Muscle layer of duodenum (tissue), 2 donors: ENCODE data around the gene AMPD3.
A peak's percentile ranks its signal among the peaks of the same experiment; 100 is the strongest.

Experiments
- H3K27ac ChIP-seq: one replicate; pipeline ENCODE4 v1.7.0; 2013; ENCODE audit warnings: mild to moderate bottlenecking, low read length
- H3K27me3 ChIP-seq: one replicate; pipeline ENCODE4 v1.7.0; 2013; ENCODE audit warnings: low read depth, mild to moderate bottlenecking, control low read depth, low read length
- H3K36me3 ChIP-seq, 2 donors: one replicate each; pipeline ENCODE4 v1.7.0; 2013; ENCODE audit warnings: low read length in 2 of 2, control low read depth in 1 of 2, mild to moderate bottlenecking in 1 of 2; ENCODE audit not compliant: insufficient read depth in 2 of 2, control insufficient read depth in 1 of 2
- H3K4me1 ChIP-seq, 2 donors: one replicate each; pipeline ENCODE4 v1.7.0; 2013; ENCODE audit warnings: low read length in 2 of 2, mild to moderate bottlenecking in 2 of 2, control low read depth in 1 of 2, moderate library complexity in 1 of 2; ENCODE audit not compliant: insufficient read depth in 2 of 2, control insufficient read depth in 1 of 2
- H3K4me3 ChIP-seq, 2 donors: one replicate each; pipeline ENCODE4 v1.7.0; 2013; ENCODE audit warnings: low read length in 2 of 2, low read depth in 1 of 2, mild to moderate bottlenecking in 1 of 2
- H3K9me3 ChIP-seq, 2 donors: one replicate each; pipeline ENCODE4 v1.7.0; 2013; ENCODE audit warnings: low read length in 2 of 2, control low read depth in 1 of 2, mild to moderate bottlenecking in 1 of 2; ENCODE audit not compliant: control insufficient read depth in 1 of 2
- donor health status: healthy.

Gene AMPD3

DNA sequence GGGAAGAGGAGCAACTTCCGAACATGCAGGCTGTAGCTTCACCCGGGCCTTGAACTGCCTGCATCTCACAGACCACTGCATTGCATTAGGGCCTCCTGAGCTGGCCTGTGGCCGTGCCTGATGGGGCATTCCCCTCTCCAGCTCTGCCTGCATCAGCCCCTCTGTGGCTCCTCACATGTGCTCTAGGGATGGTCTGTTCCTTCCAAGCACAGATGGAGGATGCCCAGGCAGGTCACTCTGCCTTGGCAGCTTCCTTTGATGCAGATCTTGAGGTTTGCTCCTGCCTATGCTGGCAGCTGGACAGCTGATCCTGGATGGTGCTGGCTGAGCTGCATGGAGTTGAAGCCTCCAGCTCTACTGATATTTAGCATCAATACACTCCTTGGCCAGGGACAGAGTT lies 28.5 kb downstream of the AMPD3 start:
- peaks cover 0 to 5% of the 10 kb centered on the region in 2 donors for H3K36me3 ChIP-seq
- no peak overlapping the region for H3K4me3 ChIP-seq

DNA sequence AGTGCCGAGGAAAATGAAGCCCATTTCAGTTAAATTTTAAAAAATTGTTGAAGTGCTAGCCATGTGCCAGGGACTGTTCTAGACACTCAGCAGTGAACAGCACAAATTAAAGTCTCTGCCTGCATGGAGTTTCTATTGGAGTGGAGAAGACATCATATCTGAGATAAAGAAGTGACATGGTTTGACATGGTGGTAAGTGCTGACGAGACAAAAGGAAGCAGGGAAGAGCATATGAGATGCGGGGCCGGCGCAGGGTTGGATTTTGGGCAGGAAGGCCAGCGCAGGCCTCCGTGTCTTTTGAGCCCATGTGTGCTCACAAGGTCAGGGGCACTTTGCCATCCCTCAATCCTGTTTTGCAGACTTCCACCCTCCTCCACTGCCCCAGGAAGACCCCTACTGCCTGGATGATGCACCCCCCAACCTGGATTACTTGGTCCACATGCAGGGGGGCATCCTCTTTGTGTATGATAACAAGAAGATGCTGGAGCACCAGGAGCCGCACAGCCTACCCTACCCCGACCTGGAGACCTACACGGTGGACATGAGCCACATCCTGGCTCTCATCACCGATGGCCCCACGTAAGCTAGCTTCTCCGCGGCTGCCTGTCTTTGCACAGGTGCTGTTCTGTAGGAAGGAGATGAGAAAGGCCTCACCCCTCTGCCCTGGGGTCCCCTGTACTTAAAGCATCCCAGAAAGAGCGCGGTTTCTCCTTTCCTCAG lies 29.6 kb downstream of the AMPD3 start:
- Histone ChIP-seq H3K36me3 (peaks cover 0 to 5% of the 10 kb centered on the region in 2 donors), H3K27me3 (no peaks in the 10 kb centered on the region)

More for the DNA sequence above, 28.5 kb downstream of the AMPD3 start:
- H3K4me1 ChIP-seq, result no peaks in the 10 kb centered on the region
- H3K9me3 ChIP-seq, result no peaks in the 10 kb centered on the region
- no peak overlapping the region for H3K27ac ChIP-seq
- no peaks in the 10 kb centered on the region for H3K27me3 ChIP-seq

DNA sequence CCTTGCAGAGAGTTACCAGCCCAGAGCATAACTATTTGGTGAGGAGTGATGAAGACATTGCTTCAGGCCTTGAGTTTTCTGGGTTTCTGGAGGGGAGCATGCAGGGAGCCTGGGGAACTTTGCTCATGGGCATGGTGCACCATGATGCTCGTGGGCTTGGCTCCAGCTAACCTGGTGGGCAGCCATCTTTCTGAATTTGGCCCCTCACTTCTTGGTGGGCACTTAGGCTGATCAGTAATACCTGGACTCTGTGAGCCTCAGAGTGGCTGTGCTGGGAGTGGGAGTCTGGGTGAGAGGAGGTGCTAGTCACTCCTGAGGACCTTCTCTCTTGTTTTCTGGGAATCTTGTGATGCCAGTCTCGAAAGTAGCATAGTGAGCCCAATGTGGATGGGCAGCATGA lies 30.6 kb downstream of the AMPD3 start:
- H3K27ac ChIP-seq, result no peak overlapping the region
- H3K36me3 ChIP-seq, result peaks cover 0 to 5% of the 10 kb centered on the region in 2 donors

More for the DNA sequence above, 29.6 kb downstream of the AMPD3 start:
- Histone ChIP-seq H3K27ac (no peak overlapping the region), H3K9me3 (no peaks in the 10 kb centered on the region), H3K4me1 (no peaks in the 10 kb centered on the region), H3K4me3 (no peak overlapping the region)

DNA sequence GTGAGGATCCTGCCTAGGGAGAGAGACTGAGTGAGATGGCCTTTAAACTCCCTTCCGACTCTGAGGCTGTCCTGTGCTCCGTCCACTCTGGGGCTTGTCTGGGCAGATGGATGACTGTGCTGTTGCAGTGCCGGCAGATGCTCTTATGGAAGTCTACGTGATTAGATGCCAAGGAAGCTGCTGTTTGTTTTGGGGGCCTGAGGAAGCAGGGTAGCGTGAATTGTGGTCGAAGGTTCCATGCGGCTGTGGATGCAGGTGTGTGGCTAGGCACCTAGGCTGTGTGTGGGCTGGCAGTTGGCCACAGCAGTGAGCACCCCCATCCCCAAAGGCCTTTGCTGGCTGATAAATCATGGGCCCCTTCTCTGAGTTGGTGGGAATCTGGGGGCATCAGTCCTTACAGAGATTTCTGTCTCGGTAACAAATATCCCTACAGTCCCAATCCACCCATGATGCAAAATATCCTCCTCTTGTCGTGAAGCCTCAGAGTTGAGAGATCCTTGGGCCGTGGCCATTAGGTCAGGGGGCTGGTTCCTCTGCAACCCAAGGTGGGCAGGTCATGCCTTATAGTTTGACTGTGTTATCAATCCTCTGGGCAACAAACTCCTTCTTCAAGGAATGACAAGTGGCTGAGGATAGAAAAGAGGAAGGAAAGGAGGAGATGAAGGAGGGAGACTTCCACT lies 31.2 kb downstream of the AMPD3 start:
- Histone ChIP-seq H3K27ac (no peak overlapping the region), H3K27me3 (no peaks in the 10 kb centered on the region), H3K9me3 (no peaks in the 10 kb centered on the region), H3K4me3 (no peak overlapping the region), H3K4me1 (no peaks in the 10 kb centered on the region), H3K36me3 (peaks cover 0 to 5% of the 10 kb centered on the region in 2 donors)

More for the DNA sequence above, 30.6 kb downstream of the AMPD3 start:
- H3K4me1 ChIP-seq, result no peaks in the 10 kb centered on the region
- H3K9me3 ChIP-seq, result no peaks in the 10 kb centered on the region
- H3K4me3 ChIP-seq, result no peak overlapping the region
- no peaks in the 10 kb centered on the region for H3K27me3 ChIP-seq

DNA sequence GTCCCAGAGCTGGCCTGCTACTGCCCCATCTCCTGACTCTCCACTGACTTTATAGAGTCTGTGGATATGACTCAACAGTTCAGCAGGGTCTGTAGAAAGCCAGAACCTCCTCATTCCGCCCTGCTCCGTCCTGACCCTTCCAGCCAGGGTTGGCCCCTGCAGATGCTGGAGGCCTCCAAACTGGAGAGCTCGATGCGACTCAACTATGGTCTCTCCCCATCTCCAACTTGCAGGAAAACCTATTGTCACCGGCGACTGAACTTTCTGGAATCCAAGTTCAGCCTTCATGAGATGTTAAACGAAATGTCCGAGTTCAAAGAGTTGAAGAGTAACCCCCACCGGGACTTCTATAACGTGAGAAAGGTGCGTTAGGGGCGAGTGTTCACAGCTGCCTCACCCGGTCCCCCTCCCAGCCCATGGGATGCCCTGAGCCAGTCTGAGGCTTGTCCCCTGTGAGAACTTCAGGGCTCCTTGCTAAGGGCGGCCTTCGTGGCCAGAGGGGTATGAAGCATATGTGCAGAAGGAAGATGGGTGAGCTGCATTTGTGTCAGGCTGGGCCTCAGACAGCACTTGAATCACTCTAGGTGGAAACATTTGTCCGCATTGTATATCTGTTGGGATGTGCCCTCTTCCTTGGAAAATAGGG lies 32.1 kb downstream of the AMPD3 start:
- Histone ChIP-seq H3K27ac (no peak overlapping the region), H3K9me3 (no peaks in the 10 kb centered on the region), H3K36me3 (peaks cover 0 to 5% of the 10 kb centered on the region in 2 donors), H3K4me1 (no peaks in the 10 kb centered on the region), H3K27me3 (no peaks in the 10 kb centered on the region), H3K4me3 (no peak overlapping the region)

DNA sequence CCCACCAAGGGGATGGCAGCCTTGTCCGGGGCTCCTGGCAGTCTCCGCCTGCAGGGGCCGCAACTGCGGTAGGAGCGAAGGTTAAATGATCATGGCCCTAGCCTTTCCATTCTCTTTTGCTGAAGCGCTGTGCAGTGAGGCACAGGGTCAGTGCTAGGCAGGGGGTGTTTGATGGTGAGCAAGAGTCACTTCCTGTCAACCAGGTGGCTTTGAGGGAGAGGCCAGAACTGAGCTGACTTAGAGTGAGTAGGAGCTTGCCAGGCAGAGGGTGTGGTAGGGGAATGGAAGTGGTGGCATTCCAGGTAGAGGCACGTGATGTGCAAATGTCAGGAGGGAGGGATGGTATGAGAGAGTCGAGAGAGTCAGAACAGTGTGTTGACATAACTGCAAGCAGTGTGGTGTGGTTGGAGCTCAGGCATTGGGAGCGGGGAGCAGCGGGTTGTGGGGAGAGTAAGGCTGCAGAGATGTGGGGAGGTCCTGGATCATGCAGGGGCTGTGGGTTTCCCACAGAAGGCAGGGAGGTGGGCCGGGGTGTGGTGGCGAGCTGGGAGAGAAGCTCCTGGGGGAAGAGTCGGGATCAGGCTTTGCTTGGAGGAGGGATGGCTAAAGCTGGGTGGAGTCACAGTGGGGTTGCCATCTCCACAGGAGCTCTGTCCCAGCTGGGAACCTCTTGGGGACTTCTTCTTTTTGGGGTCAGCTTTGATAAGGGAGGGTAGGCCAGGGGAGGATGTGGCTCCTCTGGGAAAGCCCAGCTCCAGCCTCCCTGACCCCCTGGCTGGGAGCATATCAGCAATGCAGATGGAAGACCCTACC lies 33.3 kb downstream of the AMPD3 start:
- H3K27me3 ChIP-seq, result no peaks in the 10 kb centered on the region
- peaks cover 3 to 8% of the 10 kb centered on the region in 2 donors for H3K36me3 ChIP-seq
- no peak overlapping the region for H3K27ac ChIP-seq
- H3K4me3 ChIP-seq, result no peak overlapping the region
- no peaks in the 10 kb centered on the region for H3K4me1 ChIP-seq
- H3K9me3 ChIP-seq, result no peaks in the 10 kb centered on the region

DNA sequence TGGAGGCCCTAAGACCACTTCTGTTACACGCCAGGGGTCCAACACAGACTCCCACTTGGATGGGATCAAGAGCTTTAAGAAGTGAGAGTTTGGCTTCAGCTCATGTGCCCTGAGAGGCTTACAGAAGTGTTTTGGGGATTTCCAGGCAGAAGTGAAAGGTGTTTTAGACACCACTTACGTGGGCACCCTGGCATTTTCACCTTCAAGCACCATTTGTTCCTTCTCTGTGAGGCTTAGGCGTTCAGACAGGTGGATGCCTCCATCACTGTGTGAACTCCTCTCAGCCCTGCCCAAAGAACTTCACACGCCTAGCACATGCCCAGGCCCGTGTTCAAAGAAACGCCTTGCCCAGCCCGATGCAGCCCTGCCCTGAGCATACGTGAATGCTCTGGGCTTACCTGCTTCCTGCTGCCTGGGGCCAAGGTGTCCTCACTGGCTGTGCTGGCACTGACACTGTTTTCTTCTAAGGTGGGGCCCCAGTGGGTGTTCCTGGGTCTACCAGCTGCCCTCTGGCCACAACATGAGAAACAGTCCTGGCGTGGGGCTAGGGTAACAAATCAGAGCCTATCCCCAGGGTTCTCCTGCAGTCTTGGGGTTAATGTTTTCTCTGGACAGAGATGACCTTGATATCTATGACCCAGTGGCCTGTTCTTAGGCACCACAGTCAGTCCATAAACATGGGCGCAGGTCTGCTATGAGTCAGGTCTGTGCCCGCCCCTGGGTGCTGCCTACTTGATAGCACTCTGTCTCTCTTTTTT lies 34.0 kb downstream of the AMPD3 start:
- no peak overlapping the region for H3K4me3 ChIP-seq
- H3K9me3 ChIP-seq, result no peaks in the 10 kb centered on the region
- H3K4me1 ChIP-seq, result no peaks in the 10 kb centered on the region
- no peak overlapping the region for H3K27ac ChIP-seq
- H3K36me3 ChIP-seq, result peaks cover 3 to 8% of the 10 kb centered on the region in 2 donors
- no peaks in the 10 kb centered on the region for H3K27me3 ChIP-seq

DNA sequence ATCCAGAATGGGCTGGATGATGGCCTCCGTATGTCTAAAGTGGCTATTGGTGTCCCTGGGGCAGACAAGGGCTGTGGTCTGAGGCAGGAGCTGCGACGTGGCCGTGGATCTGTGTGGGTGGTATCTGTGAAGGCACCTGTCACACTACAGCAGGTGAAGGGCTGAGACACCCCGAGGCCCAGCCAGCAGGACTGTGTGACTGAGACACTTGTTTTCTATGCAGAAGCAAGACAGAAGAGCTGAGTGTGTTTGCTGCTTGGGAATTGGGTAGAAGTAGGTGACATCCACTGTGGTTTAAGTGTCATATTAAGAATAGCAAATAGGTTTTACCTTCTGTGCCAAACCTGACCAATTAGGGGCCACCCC lies 35.0 kb downstream of the AMPD3 start:
- H3K4me3 ChIP-seq, result no peak overlapping the region
- H3K36me3 ChIP-seq, result peaks cover 8 to 10% of the 10 kb centered on the region in 2 donors
- H3K27ac ChIP-seq, result peak overlapping the region; percentile 10
- no peaks in the 10 kb centered on the region for H3K27me3 ChIP-seq
- H3K9me3 ChIP-seq, result no peaks in the 10 kb centered on the region
- no peaks in the 10 kb centered on the region for H3K4me1 ChIP-seq

DNA sequence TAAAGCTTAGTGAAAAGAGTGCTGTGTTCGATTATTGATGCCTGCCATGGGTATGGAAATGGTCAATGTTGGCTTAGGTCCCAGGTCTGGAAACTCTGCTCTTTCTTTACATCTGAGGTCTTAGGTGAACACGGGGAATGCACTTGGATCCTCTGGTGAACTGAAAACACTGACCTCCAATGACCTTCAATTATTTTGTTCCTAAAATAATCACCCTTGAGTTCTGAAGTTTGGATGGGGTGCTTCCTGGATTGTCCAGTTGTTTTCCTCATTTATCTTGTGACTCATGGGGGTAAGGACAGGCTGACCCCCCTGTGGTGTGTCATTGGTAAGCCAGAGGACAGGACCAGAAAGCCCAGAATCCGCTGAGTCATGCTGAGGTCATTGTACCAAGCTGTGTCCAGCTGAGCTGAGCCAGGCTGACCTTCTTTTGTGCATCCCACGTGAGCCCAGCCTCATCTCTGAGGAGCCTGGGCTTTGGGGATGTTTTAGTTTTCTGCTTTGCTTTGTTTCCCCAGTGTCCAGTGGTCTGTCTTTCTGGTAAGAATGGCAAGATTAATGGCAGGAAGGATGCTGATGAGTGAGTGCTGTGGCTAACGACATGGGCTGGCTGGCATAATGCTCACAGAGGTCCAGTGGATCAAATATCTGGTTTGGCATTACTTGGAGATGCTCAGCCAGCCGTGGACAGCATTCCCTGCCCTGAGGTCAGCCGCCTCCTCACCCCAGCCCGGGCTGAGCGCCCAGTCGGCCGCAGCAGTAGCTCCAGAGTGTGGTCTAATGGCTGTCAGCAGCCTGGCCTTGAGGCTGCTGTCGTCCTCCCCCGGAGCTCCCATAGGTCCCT lies 35.6 kb downstream of the AMPD3 start:
- Histone ChIP-seq H3K36me3 (peaks cover 11 to 16% of the 10 kb centered on the region in 2 donors), H3K4me1 (no peaks in the 10 kb centered on the region), H3K27ac (peak overlapping the region; percentile 70), H3K4me3 (no peak overlapping the region), H3K27me3 (no peaks in the 10 kb centered on the region), H3K9me3 (no peaks in the 10 kb centered on the region)

DNA sequence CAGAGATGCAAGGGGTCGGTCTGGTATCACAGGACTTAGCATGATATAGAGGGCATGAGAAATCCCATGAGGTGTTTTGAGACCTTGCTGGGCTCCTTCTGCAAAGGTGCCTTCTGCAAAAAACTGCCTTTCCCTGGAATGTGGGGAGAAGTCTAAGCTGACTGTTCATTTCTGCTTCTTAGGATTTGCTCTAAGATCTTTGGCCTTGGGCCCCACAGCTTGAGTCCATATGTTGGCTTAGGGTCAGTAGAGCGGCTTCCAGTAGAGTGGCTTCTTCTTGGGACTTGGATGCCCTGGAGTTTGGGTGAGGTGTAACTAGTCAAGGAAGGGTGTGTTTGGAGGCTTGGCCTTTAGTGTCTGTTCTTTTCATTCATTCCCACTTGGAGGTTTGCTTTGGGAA lies 37.0 kb downstream of the AMPD3 start:
- Histone ChIP-seq H3K4me1 (no peaks in the 10 kb centered on the region), H3K27ac (no peak overlapping the region), H3K36me3 (peaks cover 12 to 16% of the 10 kb centered on the region in 2 donors), H3K4me3 (no peak overlapping the region), H3K9me3 (no peaks in the 10 kb centered on the region), H3K27me3 (no peaks in the 10 kb centered on the region)
